KOPT-K1 (cell line): ENCODE data around the gene TMED7.
"Not testable (repeated sequence)": the region's sequence is repeated elsewhere in the genome, so short reads cannot be mapped to it uniquely, and the experiment has no call there.

Source experiments
- H3K27ac ChIP-seq: fragments of 200-600 bp; sonication (generic); 2 replicates; pipeline ENCODE4 v1.5.1; 2016; ENCODE audit warnings: antibody characterized with exemption, mild to moderate bottlenecking, low read depth, low read length; ENCODE audit not compliant: poor library complexity, severe bottlenecking
- H3K36me3 ChIP-seq: fragments of 200-600 bp; sonication (generic); 2 replicates; pipeline ENCODE4 v1.5.1; 2017; ENCODE audit warnings: antibody characterized with exemption, mild to moderate bottlenecking, low read length, moderate library complexity; ENCODE audit not compliant: insufficient read depth
- H3K9me3 ChIP-seq: fragments of 200-600 bp; sonication (generic); 2 replicates; pipeline ENCODE4 v1.5.1; 2017; ENCODE audit warnings: antibody characterized with exemption, low read length, mild to moderate bottlenecking; ENCODE audit not compliant: insufficient read depth, poor library complexity, severe bottlenecking

TMED7 gene

DNA sequence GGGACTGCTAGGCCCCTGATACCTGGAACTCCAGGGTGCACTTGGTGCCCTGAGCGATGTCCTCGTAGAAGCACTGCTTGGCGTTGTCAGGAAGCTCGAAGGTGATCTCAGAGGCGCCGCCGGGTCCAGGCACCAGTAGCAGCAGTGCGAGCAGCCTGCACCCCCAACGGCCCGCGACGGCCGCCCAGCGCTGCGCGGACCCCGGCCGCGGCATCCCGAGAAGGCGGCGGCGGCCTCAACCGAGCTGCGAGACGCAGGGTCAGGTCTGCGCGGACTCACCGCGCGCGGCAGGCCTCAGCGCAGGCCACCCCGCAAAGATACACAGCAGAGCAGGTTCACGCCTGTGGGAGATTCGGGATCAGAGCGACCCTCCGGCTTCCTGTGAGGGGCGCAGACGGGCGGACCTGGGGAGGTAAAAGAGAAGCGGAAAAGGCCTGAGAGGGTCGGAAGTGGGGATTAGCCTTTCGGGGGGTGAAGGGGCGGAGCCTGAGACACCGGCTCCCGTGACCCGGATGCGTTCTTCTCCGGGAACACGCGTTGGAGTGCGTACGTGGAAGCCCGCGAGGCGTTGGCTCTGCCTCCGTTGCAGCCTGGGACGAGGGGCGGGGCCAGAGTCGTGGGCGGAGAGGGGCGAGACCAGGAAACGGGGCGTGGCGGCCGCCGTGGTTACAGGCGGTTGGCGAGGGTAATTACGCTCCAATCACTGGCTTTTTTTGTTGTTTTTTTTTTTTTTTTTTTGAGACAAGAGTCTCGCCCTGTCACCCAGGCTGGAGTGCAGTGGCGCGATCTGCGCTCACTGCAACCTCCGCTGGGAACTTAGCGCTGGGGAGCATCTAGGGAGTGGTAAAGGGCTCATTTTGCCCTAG, at the start of gene TMED7:
TMED7 (minus strand) TSS at position 458 of the 866 bp plus-strand sequence; CDS start at position 214, 244 bp downstream.
- H3K27ac ChIP-seq = peak within 1 kb of the TSS; percentile 92
- H3K9me3 ChIP-seq = no peaks in the 10 kb centered on the region

DNA sequence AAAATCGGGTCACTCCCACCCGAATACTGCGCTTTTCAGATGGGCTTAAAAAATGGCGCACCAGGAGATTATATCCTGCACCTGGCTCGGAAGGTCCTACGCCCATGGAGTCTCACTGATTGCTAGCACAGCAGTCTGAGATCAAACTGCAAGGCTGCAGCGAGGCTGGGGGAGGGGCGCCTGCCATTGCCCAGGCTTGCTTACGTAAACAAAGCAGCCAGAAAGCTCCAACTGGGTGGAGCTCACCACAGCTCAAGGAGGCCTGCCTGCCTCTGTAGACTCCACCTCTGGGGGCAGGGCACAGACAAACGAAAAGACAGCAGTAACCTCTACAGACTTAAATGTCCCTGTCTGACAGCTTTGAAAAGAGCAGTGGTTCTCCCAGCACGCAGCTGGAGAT, 48.9 kb upstream of the TMED7 start:
- H3K9me3 ChIP-seq, H3K36me3 ChIP-seq, H3K27ac ChIP-seq: not testable (repeated sequence)

More for the DNA sequence above, at the start of gene TMED7:
- peaks cover 33% of the 10 kb centered on the region for H3K36me3 ChIP-seq

- no peaks in the 10 kb centered on the region for H3K36me3 ChIP-seq
- no peaks in the 10 kb centered on the region for H3K9me3 ChIP-seq
- H3K27ac ChIP-seq = no peak overlapping the region
Measured at GRCh38 chr5:115673596-115673995, 47.8 kb upstream of the TMED7 start.

DNA sequence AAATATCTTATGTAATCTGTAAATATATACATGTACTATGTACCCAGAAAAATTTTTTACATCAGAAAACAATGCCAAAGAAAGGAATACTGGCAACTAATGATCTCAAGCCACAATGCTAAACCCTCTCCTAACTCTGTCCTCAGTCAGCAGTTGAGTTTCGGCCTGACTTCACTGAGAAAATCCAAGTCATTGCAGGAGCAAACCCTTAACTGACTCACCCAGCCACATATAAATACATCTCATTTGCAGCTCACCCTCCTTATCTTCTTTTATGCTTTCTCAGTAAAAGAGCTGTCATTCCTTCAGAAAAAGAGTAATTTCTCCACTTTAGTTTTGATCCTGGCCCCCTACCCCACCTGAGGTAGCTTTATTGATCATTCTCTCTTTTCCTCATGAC, 46.1 kb upstream of the TMED7 start:
- peaks cover 10% of the 10 kb centered on the region for H3K9me3 ChIP-seq
- no peaks in the 10 kb centered on the region for H3K36me3 ChIP-seq

DNA sequence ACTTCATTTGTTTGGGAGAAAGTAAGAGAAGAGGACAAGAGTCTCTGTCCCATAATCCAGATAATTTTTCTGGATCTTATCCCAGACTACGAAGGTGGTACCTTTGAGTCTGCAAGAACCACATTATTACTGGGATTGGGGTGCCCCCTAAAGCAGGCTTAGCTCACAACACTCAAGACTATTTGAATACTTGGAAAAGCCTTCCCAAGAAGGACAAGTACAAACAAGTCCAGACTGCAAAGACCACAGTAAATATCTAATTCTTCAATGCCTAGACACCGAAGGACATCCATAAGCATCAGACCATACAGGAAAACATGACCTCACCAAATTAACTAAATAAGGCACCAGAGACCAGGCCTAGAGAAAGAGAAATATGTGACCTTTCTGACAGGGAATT, 40.2 kb upstream of the TMED7 start:
- no peak overlapping the region for H3K27ac ChIP-seq
- no peaks in the 10 kb centered on the region for H3K36me3 ChIP-seq

More for the DNA sequence above, 46.1 kb upstream of the TMED7 start:
- no peak overlapping the region for H3K27ac ChIP-seq

GRCh38 chr5:115661563-115661962, 35.7 kb upstream of the TMED7 start:
- H3K36me3 ChIP-seq = no peaks in the 10 kb centered on the region

More for the DNA sequence above, 40.2 kb upstream of the TMED7 start:
- peaks cover 10% of the 10 kb centered on the region for H3K9me3 ChIP-seq

GRCh38 chr5:115661101-115661500, 35.3 kb upstream of the TMED7 start:
- Histone ChIP-seq H3K9me3 (no peaks in the 10 kb centered on the region), H3K27ac (no peak overlapping the region), H3K36me3 (no peaks in the 10 kb centered on the region)

More at GRCh38 chr5:115661563-115661962, 35.7 kb upstream of the TMED7 start:
- H3K27ac ChIP-seq = no peak overlapping the region
- H3K9me3 ChIP-seq = no peaks in the 10 kb centered on the region

GRCh38 chr5:115657881-115658233, 32.0 kb upstream of the TMED7 start:
- H3K27ac ChIP-seq = no peak overlapping the region
- H3K9me3 ChIP-seq = no peaks in the 10 kb centered on the region
- H3K36me3 ChIP-seq = no peaks in the 10 kb centered on the region

- Histone ChIP-seq H3K9me3 (no peaks in the 10 kb centered on the region), H3K36me3 (no peaks in the 10 kb centered on the region), H3K27ac (no peak overlapping the region)
Measured at GRCh38 chr5:115657125-115657880, 31.5 kb upstream of the TMED7 start.

DNA sequence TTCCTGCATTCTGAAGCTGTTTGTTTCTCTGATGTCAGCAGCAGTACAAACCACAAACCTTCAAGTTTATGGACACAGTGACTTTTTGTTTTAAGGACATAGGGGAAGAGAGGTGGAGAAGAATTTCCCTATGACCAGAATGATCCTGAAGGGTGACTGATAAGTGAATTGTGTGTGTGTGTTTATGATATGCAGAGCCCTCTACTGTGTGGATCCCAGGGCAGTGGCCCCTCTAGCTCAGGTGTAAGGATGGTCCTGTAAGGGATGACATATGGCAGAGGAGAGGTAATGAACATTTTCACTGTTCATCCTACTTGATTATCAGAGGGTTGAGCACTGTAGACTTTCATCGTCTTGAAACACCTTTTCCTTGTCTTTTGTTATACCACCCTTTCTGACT, 30.6 kb upstream of the TMED7 start:
- Histone ChIP-seq H3K27ac (no peak overlapping the region), H3K9me3 (no peaks in the 10 kb centered on the region), H3K36me3 (no peaks in the 10 kb centered on the region)

DNA sequence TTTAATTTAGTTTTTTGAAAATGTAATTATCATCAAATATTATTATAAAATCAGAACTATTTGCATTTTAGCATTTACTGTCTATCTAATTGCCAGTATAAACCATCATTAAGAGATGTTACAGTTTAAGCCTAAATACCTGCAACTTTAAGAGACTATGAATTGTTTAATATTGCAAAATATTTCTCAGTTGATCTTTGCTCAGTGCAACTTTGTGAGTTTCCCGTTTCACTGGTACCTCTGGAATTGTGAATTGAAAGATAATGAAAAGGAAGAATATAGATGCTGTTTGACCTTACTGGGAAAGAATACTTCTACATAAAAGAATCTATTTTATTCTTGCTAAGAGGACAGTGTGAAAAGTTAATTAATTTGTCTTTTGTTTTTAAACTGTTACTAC, 30.2 kb upstream of the TMED7 start:
- H3K27ac ChIP-seq = no peak overlapping the region
- H3K36me3 ChIP-seq = no peaks in the 10 kb centered on the region
- H3K9me3 ChIP-seq = no peaks in the 10 kb centered on the region

GRCh38 chr5:115649541-115649940, 23.7 kb upstream of the TMED7 start:
- no peaks in the 10 kb centered on the region for H3K36me3 ChIP-seq
- no peak overlapping the region for H3K27ac ChIP-seq
- no peaks in the 10 kb centered on the region for H3K9me3 ChIP-seq

DNA sequence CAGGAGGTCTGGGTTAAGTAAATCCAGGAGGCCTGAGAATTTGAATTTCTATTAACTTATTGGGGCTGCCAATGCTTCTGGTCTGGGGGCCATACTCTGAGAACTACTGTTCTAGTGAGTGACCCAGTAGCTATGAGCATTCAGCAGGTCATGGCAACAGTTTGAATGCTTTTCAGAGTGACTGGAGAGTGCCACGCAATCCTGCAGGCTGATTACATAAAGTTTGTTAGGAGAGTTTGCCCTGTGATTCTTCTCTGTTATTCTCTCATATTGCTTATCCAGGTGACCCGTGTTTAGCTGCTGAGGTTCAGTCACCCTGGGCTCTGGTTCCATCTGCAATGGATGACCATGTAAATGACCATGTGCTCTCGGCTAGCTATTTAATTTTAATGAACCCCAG, 22.2 kb upstream of the TMED7 start:
- H3K36me3 ChIP-seq = no peaks in the 10 kb centered on the region
- H3K9me3 ChIP-seq = no peaks in the 10 kb centered on the region

GRCh38 chr5:115645386-115645785, 19.6 kb upstream of the TMED7 start:
- H3K36me3 ChIP-seq, H3K9me3 ChIP-seq, H3K27ac ChIP-seq: not testable (repeated sequence)

More for the DNA sequence above, 22.2 kb upstream of the TMED7 start:
- no peak overlapping the region for H3K27ac ChIP-seq

GRCh38 chr5:115644046-115644445, 18.2 kb upstream of the TMED7 start:
- no peaks in the 10 kb centered on the region for H3K36me3 ChIP-seq
- H3K9me3 ChIP-seq = no peaks in the 10 kb centered on the region
- no peak overlapping the region for H3K27ac ChIP-seq
